NCI-H1417 (cell line): ENCODE measurements around the gene FRZB.
A peak's percentile ranks its signal among the peaks of the same experiment; 100 is the strongest.
"Not testable (repeated sequence)": the region's sequence is repeated elsewhere in the genome, so short reads cannot be mapped to it uniquely, and the experiment has no call there.

Source experiments
- DNase-seq, 3 experiments: peaks; one replicate each; lab custom pipeline; 2025; lab: John Stamatoyannopoulos, UW

The FRZB gene

GRCh38 chr2:182866461-182867406 is at the start of gene FRZB:
FRZB (minus strand) TSS chr2:182866637; CDS start chr2:182866552, 85 bp downstream.
- DNase-seq, result no peak

GRCh38 chr2:182915369-182916326 is 49.2 kb upstream of the FRZB start:
- DNase-seq, result peak in 1 of 3 experiments; percentile 9

- DNase-seq, result peak in 1 of 3 experiments; percentile 9
These were observed 48.4 kb upstream of the FRZB start for GRCh38 chr2:182914852-182915251.

GRCh38 chr2:182913064-182913463 is 46.6 kb upstream of the FRZB start:
- DNase-seq, result no peak

GRCh38 chr2:182912518-182912915 is 46.1 kb upstream of the FRZB start:
- DNase-seq, result peak in 1 of 3 experiments; percentile 20

GRCh38 chr2:182911813-182912517 is 45.5 kb upstream of the FRZB start:
- DNase-seq, result no peak

GRCh38 chr2:182910965-182911364 is 44.5 kb upstream of the FRZB start:
- no peak for DNase-seq

GRCh38 chr2:182907081-182907830 is 40.8 kb upstream of the FRZB start:
- DNase-seq, result no peak

- no peak for DNase-seq
These were observed 40.0 kb upstream of the FRZB start for GRCh38 chr2:182906454-182906853.

- DNase-seq, result no peak
These were observed 38.4 kb upstream of the FRZB start for GRCh38 chr2:182904844-182905243.

GRCh38 chr2:182903566-182903965 is 37.1 kb upstream of the FRZB start:
- DNase-seq, result no peak

GRCh38 chr2:182901748-182902147 is 35.3 kb upstream of the FRZB start:
- no peak for DNase-seq

- DNase-seq, result peak in 1 of 3 experiments; percentile 41
These were observed 32.3 kb upstream of the FRZB start for GRCh38 chr2:182898718-182899117.

- DNase-seq, result no peak
These were observed 30.7 kb upstream of the FRZB start for GRCh38 chr2:182897137-182897536.

GRCh38 chr2:182895798-182896197 is 29.4 kb upstream of the FRZB start:
- no peak for DNase-seq

GRCh38 chr2:182895169-182895568 is 28.7 kb upstream of the FRZB start:
- DNase-seq, result no peak

GRCh38 chr2:182894174-182894573 is 27.7 kb upstream of the FRZB start:
- DNase-seq, result no peak

- DNase-seq, result no peak
These were observed 27.2 kb upstream of the FRZB start for GRCh38 chr2:182893666-182894065.

- not testable (repeated sequence) for DNase-seq
These were observed 26.6 kb upstream of the FRZB start for GRCh38 chr2:182893035-182893434.

- DNase-seq, result no peak
These were observed 25.2 kb upstream of the FRZB start for GRCh38 chr2:182891611-182892010.

- DNase-seq, result peak in 1 of 3 experiments; percentile 21
These were observed 24.4 kb upstream of the FRZB start for GRCh38 chr2:182890773-182891378.
